GM12872 (cell line): ENCODE data around the gene NDUFS8.

Experiments
- CTCF ChIP-seq: IDR thresholded peaks from 3 replicates; pipeline ENCODE4 v1.5.1; 2011; ENCODE audit warnings: low read depth, mild to moderate bottlenecking, low read length, moderate library complexity; ENCODE audit not compliant: insufficient read depth

Gene NDUFS8

GRCh38 chr11:67998150-67999045 lies 32.1 kb upstream of the NDUFS8 start:
- TF ChIP-seq CTCF = no peak

GRCh38 chr11:67999201-67999629 lies 31.3 kb upstream of the NDUFS8 start:
- TF ChIP-seq CTCF = no peak

- no peak for TF ChIP-seq CTCF
Measured at GRCh38 chr11:67999704-68000103, 30.8 kb upstream of the NDUFS8 start.

GRCh38 chr11:68002575-68002937 lies 27.9 kb upstream of the NDUFS8 start:
- TF ChIP-seq CTCF = no peak

- TF ChIP-seq CTCF = no peak
Measured at GRCh38 chr11:68002938-68003845, 27.3 kb upstream of the NDUFS8 start.

GRCh38 chr11:68003846-68004550 lies 26.5 kb upstream of the NDUFS8 start, which contains the start of gene UNC93B1:
Gene UNC93B1, minus strand, starts transcription at chr11:68004097. Its CDS starts 54 bp downstream, at chr11:68004043.
- TF ChIP-seq CTCF = no peak
